K562 treated with DMSO at 1 percent for 48 hours (cell line): ENCODE measurements around the gene TAC1. TPM values are rescaled to one million over a fixed set of nuclear protein-coding genes. Genes with fewer than 3 reads are reported as not detected.

Experiments used
- total RNA-seq: library from RNA; unstranded; fragments of 300-600 nt; gene quantifications from 2 replicates; pipeline ENCODE4 v1.2.3, GENCODE V29; 2022; ENCODE audit warnings: low replicate concordance; ENCODE audit errors: extremely low read depth

Gene TAC1, protein sequence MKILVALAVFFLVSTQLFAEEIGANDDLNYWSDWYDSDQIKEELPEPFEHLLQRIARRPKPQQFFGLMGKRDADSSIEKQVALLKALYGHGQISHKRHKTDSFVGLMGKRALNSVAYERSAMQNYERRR
- total RNA-seq: not detected in 2 replicates

DNA sequence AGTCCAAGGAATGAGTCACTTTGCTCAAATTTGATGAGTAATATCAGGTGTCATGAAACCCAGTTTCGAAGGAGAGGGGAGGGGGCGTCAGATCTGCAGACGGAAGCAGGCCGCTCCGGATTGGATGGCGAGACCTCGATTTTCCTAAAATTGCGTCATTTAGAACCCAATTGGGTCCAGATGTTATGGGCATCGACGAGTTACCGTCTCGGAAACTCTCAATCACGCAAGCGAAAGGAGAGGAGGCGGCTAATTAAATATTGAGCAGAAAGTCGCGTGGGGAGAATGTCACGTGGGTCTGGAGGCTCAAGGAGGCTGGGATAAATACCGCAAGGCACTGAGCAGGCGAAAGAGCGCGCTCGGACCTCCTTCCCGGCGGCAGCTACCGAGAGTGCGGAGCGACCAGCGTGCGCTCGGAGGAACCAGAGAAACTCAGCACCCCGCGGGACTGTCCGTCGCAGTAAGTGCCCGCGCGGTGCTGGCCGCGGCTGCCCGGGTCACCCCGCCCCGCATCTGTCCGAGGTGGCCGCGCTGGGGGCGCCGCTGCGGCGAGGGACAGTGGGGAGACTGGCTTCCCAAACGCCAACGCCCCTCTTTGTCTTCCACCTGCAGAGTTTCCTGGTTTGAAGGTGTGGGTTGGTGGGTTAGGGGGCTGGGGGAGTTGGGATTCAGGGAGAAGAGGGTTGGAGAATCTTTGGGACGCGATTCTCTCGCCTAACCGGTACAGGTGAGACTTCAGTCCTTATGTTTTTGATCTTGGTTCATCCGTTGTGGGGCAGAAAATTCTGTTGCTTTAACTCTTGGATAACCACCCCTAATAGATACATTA, at the start of gene TAC1:
TAC1 (plus strand) TSS at position 351 of the 829 bp plus-strand sequence. CDS start 527 bp downstream, outside the sequence.

Other genes starting within 250 kb of the TAC1 start
- gene ASNS, start 140.3 kb downstream of the TAC1 start, total RNA-seq: 963 TPM in 1 of 2 replicates, not detected in the other